K562 (cell line): ENCODE data around the gene GLIS1. TPM values are rescaled to one million over a fixed set of nuclear protein-coding genes. Genes with fewer than 3 reads are reported as not detected.
A peak's percentile ranks its signal among the peaks of the same experiment; 100 is the strongest.

Source experiments
- KLF1 ChIP-seq: fragments of 450-650 bp; IDR thresholded peaks from 2 replicates; pipeline ENCODE4 v1.6.1; 2016; ENCODE audit warnings: missing genetic modification characterization, missing compliant biosample characterization
- NCOR1 ChIP-seq: fragments of 450-650 bp; IDR thresholded peaks from 2 replicates; pipeline ENCODE4 v1.6.1; 2016; ENCODE audit warnings: mild to moderate bottlenecking, moderate library complexity
- ZNF263 ChIP-seq: sonication (generic); formaldehyde crosslinking; IDR thresholded peaks from 2 replicates; pipeline ENCODE4 v1.8.0; 2022; ENCODE audit warnings: mild to moderate bottlenecking, missing genetic modification reagents, borderline replicate concordance
- polyA plus RNA-seq, 8 experiments: library from polyadenylated mRNA; depleted of rRNA in 4 of 8; stranded (reverse) in 5 of 8; unstranded in 3 of 8; fragments of >200 nt; fragmentation: Nextera tagmentation in 2 of 8; fragmentation: Illumina TruSeq in 1 of 8; extraction: Ambion mirVana in 2 of 8; extraction: Trizol in 1 of 8; gene quantifications; 2 replicates each; pipeline versions ENCODE4 v1.2.1 to v1.2.3, GENCODE V29; 2011 to 2014; ENCODE audit warnings: inconsistent platforms in 1 of 8, missing spikeins in 1 of 8
- total RNA-seq, 7 experiments: library from RNA; depleted of rRNA in 6 of 7; stranded (reverse); fragments of >200 nt in 6 of 7; fragmentation: Illumina TruSeq in 2 of 7; extraction: Trizol in 2 of 7; gene quantifications; 2 replicates each; pipeline versions ENCODE4 v1.2.1 to v1.2.3, GENCODE V29; 2011 to 2021; ENCODE audit warnings: low replicate concordance in 1 of 7
- TF ChIP-seq, protein P1 (sequence below), 2 experiments: fragments of 450-650 bp; formaldehyde crosslinking in 1 of 2; IDR thresholded peaks; 2 replicates each; pipeline versions ENCODE4 v1.4.0 to v1.6.1; 2014 to 2020; ENCODE audit warnings: mild to moderate bottlenecking in 2 of 2, borderline replicate concordance in 1 of 2, low read depth in 1 of 2

GLIS1 gene
- total and polyA plus RNA-seq, 9 of the 15 experiments (the other 6 are each of a cell fraction or from before 2014, with no cell fraction given), result not detected

DNA sequence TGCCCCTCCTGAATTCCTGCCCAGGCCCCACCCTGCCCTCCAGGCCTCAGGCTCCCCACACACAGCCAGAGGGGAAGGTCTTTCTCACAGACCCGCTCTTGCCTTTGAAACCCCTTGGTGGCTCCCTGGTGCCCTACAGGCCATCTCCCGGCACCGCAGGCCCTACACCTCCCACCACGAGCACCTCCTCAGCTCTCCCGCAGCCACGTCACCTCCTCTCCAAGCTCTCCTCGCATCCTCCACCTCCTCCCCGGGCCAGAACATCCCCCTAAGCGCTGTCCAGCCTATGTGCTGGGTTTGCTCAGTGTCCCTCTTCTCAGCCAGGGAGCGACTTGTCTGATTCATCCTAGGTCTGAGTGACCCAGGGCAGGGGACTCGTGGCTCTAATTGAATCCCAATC, 213.4 kb downstream of the GLIS1 start (continued):
- TF ChIP-seq, protein P1, sequence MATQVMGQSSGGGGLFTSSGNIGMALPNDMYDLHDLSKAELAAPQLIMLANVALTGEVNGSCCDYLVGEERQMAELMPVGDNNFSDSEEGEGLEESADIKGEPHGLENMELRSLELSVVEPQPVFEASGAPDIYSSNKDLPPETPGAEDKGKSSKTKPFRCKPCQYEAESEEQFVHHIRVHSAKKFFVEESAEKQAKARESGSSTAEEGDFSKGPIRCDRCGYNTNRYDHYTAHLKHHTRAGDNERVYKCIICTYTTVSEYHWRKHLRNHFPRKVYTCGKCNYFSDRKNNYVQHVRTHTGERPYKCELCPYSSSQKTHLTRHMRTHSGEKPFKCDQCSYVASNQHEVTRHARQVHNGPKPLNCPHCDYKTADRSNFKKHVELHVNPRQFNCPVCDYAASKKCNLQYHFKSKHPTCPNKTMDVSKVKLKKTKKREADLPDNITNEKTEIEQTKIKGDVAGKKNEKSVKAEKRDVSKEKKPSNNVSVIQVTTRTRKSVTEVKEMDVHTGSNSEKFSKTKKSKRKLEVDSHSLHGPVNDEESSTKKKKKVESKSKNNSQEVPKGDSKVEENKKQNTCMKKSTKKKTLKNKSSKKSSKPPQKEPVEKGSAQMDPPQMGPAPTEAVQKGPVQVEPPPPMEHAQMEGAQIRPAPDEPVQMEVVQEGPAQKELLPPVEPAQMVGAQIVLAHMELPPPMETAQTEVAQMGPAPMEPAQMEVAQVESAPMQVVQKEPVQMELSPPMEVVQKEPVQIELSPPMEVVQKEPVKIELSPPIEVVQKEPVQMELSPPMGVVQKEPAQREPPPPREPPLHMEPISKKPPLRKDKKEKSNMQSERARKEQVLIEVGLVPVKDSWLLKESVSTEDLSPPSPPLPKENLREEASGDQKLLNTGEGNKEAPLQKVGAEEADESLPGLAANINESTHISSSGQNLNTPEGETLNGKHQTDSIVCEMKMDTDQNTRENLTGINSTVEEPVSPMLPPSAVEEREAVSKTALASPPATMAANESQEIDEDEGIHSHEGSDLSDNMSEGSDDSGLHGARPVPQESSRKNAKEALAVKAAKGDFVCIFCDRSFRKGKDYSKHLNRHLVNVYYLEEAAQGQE (IDR thresholded peaks at IDR 0.05; ENCODE audit: borderline replicate concordance), result 0 out of 2 replicates have a peak, but pooled peaks have one; percentile 18
- TF ChIP-seq, protein P1 (CRISPR knock-in tag; IDR thresholded peaks at IDR 0.05; ENCODE audit: low read depth), result no peak
- TF ChIP-seq ZNF263 (CRISPR knock-in tag), result peak; percentile 69
- no peak for TF ChIP-seq NCOR1
- no peak for TF ChIP-seq KLF1 (tag)
- TF ChIP-seq, all 486 proteins: peak for 4
